ENCODE data around the gene FIBIN.

FIBIN gene

GRCh38 chr11:26983645-26984044 lies 10.3 kb upstream of the FIBIN start:
- Histone ChIP-seq H3K9me3 (ENCODE audit: control extremely low read depth in 1 of 5, control insufficient read depth in 4 of 5, insufficient read depth in 2 of 5, low read depth in 1 of 5, low read length in 4 of 5) (peaks cover 0 to 2% (median 0%) of the 10 kb centered on the region in 5 experiments), H3K27me3 (replicated peaks in 2 of 5; ENCODE audit: control insufficient read depth in 4 of 5, insufficient read depth in 5 of 5, low read length in 4 of 5) (no peaks in the 10 kb centered on the region), H3K4me3 (ENCODE audit: control insufficient read depth in 1 of 7, extremely low read depth in 1 of 7, insufficient read depth in 4 of 7, low read depth in 2 of 7, low read length in 6 of 7) (no peak overlapping the region), H3K36me3 (ENCODE audit: control insufficient read depth in 4 of 4, insufficient read depth in 4 of 4, low read length in 3 of 4) (no peaks in the 10 kb centered on the region), H3K27ac (ENCODE audit: insufficient read depth in 1 of 2, low read depth in 1 of 2, low read length in 2 of 2, poor library complexity in 1 of 2, severe bottlenecking in 2 of 2) (no peak overlapping the region), H3K4me1 (ENCODE audit: control extremely low read depth in 1 of 4, control insufficient read depth in 4 of 4, insufficient read depth in 4 of 4, low read length in 3 of 4) (no peaks in the 10 kb centered on the region)
- POLR2A ChIA-PET = no interaction called here
- WGBS (ENCODE audit: insufficient coverage) = 87% methylated on average over 6 of the region's 6 CpGs
- DNase-seq = no peak
- CTCF ChIA-PET = no interaction called here

GRCh38 chr11:26985470-26985869 lies 8.4 kb upstream of the FIBIN start:
- CTCF ChIA-PET = no interaction called here
- H3K9me3 ChIP-seq (ENCODE audit: control extremely low read depth in 1 of 5, control insufficient read depth in 4 of 5, insufficient read depth in 2 of 5, low read depth in 1 of 5, low read length in 4 of 5) = peaks cover 0 to 2% (median 0%) of the 10 kb centered on the region in 5 experiments
- H3K27ac ChIP-seq (ENCODE audit: insufficient read depth in 1 of 2, low read depth in 1 of 2, low read length in 2 of 2, poor library complexity in 1 of 2, severe bottlenecking in 2 of 2) = no peak overlapping the region
- 100% methylated on average over 1 of the region's 1 CpG for WGBS (ENCODE audit: insufficient coverage)
- no peak for DNase-seq
- no peaks in the 10 kb centered on the region for H3K27me3 ChIP-seq (replicated peaks in 2 of 5; ENCODE audit: control insufficient read depth in 4 of 5, insufficient read depth in 5 of 5, low read length in 4 of 5)
- H3K36me3 ChIP-seq (ENCODE audit: control insufficient read depth in 4 of 4, insufficient read depth in 4 of 4, low read length in 3 of 4) = no peaks in the 10 kb centered on the region
- H3K4me3 ChIP-seq (ENCODE audit: control insufficient read depth in 1 of 7, extremely low read depth in 1 of 7, insufficient read depth in 4 of 7, low read depth in 2 of 7, low read length in 6 of 7) = no peak overlapping the region
- H3K4me1 ChIP-seq (ENCODE audit: control extremely low read depth in 1 of 4, control insufficient read depth in 4 of 4, insufficient read depth in 4 of 4, low read length in 3 of 4) = no peaks in the 10 kb centered on the region
- POLR2A ChIA-PET = no interaction called here

- DNase-seq = no peak
- WGBS (ENCODE audit: insufficient coverage) = 89% methylated on average over 2 of the region's 4 CpGs
- Histone ChIP-seq H3K36me3 (ENCODE audit: control insufficient read depth in 4 of 4, insufficient read depth in 4 of 4, low read length in 3 of 4) (no peaks in the 10 kb centered on the region), H3K27ac (ENCODE audit: insufficient read depth in 1 of 2, low read depth in 1 of 2, low read length in 2 of 2, poor library complexity in 1 of 2, severe bottlenecking in 2 of 2) (no peak overlapping the region), H3K4me3 (ENCODE audit: control insufficient read depth in 1 of 7, extremely low read depth in 1 of 7, insufficient read depth in 4 of 7, low read depth in 2 of 7, low read length in 6 of 7) (no peak overlapping the region), H3K9me3 (ENCODE audit: control extremely low read depth in 1 of 5, control insufficient read depth in 4 of 5, insufficient read depth in 2 of 5, low read depth in 1 of 5, low read length in 4 of 5) (peaks cover 0 to 2% (median 0%) of the 10 kb centered on the region in 5 experiments), H3K27me3 (replicated peaks in 2 of 5; ENCODE audit: control insufficient read depth in 4 of 5, insufficient read depth in 5 of 5, low read length in 4 of 5) (no peaks in the 10 kb centered on the region), H3K4me1 (ENCODE audit: control extremely low read depth in 1 of 4, control insufficient read depth in 4 of 4, insufficient read depth in 4 of 4, low read length in 3 of 4) (no peaks in the 10 kb centered on the region)
- POLR2A ChIA-PET = no interaction called here
- CTCF ChIA-PET = no interaction called here
Observed at GRCh38 chr11:26985943-26986342, 8.0 kb upstream of the FIBIN start.

- CTCF ChIA-PET = no interaction called here
Observed at GRCh38 chr11:26987272-26987671, 6.6 kb upstream of the FIBIN start.

GRCh38 chr11:26987731-26988130 lies 6.2 kb upstream of the FIBIN start:
- Histone ChIP-seq H3K4me3 (ENCODE audit: control insufficient read depth in 1 of 7, extremely low read depth in 1 of 7, insufficient read depth in 4 of 7, low read depth in 2 of 7, low read length in 6 of 7) (no peak overlapping the region), H3K27ac (ENCODE audit: insufficient read depth in 1 of 2, low read depth in 1 of 2, low read length in 2 of 2, poor library complexity in 1 of 2, severe bottlenecking in 2 of 2) (no peak overlapping the region), H3K36me3 (ENCODE audit: control insufficient read depth in 4 of 4, insufficient read depth in 4 of 4, low read length in 3 of 4) (no peaks in the 10 kb centered on the region), H3K9me3 (ENCODE audit: control extremely low read depth in 1 of 5, control insufficient read depth in 4 of 5, insufficient read depth in 2 of 5, low read depth in 1 of 5, low read length in 4 of 5) (peaks cover 0 to 2% (median 2%) of the 10 kb centered on the region in 5 experiments), H3K4me1 (ENCODE audit: control extremely low read depth in 1 of 4, control insufficient read depth in 4 of 4, insufficient read depth in 4 of 4, low read length in 3 of 4) (no peaks in the 10 kb centered on the region), H3K27me3 (replicated peaks in 2 of 5; ENCODE audit: control insufficient read depth in 4 of 5, insufficient read depth in 5 of 5, low read length in 4 of 5) (no peaks in the 10 kb centered on the region)
- POLR2A ChIA-PET = no interaction called here
- DNase-seq = no peak
- CTCF ChIA-PET = no interaction called here

More at GRCh38 chr11:26987272-26987671, 6.6 kb upstream of the FIBIN start:
- H3K4me3 ChIP-seq (ENCODE audit: control insufficient read depth in 1 of 7, extremely low read depth in 1 of 7, insufficient read depth in 4 of 7, low read depth in 2 of 7, low read length in 6 of 7) = no peak overlapping the region
- peaks cover 0 to 2% (median 2%) of the 10 kb centered on the region in 5 experiments for H3K9me3 ChIP-seq (ENCODE audit: control extremely low read depth in 1 of 5, control insufficient read depth in 4 of 5, insufficient read depth in 2 of 5, low read depth in 1 of 5, low read length in 4 of 5)
- H3K27ac ChIP-seq (ENCODE audit: insufficient read depth in 1 of 2, low read depth in 1 of 2, low read length in 2 of 2, poor library complexity in 1 of 2, severe bottlenecking in 2 of 2) = no peak overlapping the region
- DNase-seq = no peak
- H3K27me3 ChIP-seq (replicated peaks in 2 of 5; ENCODE audit: control insufficient read depth in 4 of 5, insufficient read depth in 5 of 5, low read length in 4 of 5) = no peaks in the 10 kb centered on the region
- POLR2A ChIA-PET = no interaction called here
- no peaks in the 10 kb centered on the region for H3K4me1 ChIP-seq (ENCODE audit: control extremely low read depth in 1 of 4, control insufficient read depth in 4 of 4, insufficient read depth in 4 of 4, low read length in 3 of 4)
- 100% methylated on average over 1 of the region's 3 CpGs for WGBS (ENCODE audit: insufficient coverage)
- no peaks in the 10 kb centered on the region for H3K36me3 ChIP-seq (ENCODE audit: control insufficient read depth in 4 of 4, insufficient read depth in 4 of 4, low read length in 3 of 4)

- no peak for DNase-seq
- H3K9me3 ChIP-seq (ENCODE audit: control extremely low read depth in 1 of 5, control insufficient read depth in 4 of 5, insufficient read depth in 2 of 5, low read depth in 1 of 5, low read length in 4 of 5) = peaks cover 0 to 2% (median 0%) of the 10 kb centered on the region in 5 experiments
- H3K27me3 ChIP-seq (replicated peaks in 2 of 5; ENCODE audit: control insufficient read depth in 4 of 5, insufficient read depth in 5 of 5, low read length in 4 of 5) = peaks cover 0 to 11% (median 6%) of the 10 kb centered on the region in 5 experiments
- no peaks in the 10 kb centered on the region for H3K4me1 ChIP-seq (ENCODE audit: control extremely low read depth in 1 of 4, control insufficient read depth in 4 of 4, insufficient read depth in 4 of 4, low read length in 3 of 4)
- no peak overlapping the region for H3K27ac ChIP-seq (ENCODE audit: insufficient read depth in 1 of 2, low read depth in 1 of 2, low read length in 2 of 2, poor library complexity in 1 of 2, severe bottlenecking in 2 of 2)
- H3K4me3 ChIP-seq (ENCODE audit: control insufficient read depth in 1 of 7, extremely low read depth in 1 of 7, insufficient read depth in 4 of 7, low read depth in 2 of 7, low read length in 6 of 7) = no peak overlapping the region
- 86% methylated on average over 1 of the region's 1 CpG for WGBS (ENCODE audit: insufficient coverage)
- CTCF ChIA-PET = no interaction called here
- no peaks in the 10 kb centered on the region for H3K36me3 ChIP-seq (ENCODE audit: control insufficient read depth in 4 of 4, insufficient read depth in 4 of 4, low read length in 3 of 4)
- POLR2A ChIA-PET = no interaction called here
Observed at GRCh38 chr11:26992031-26992541, 1.8 kb upstream of the FIBIN start.

- WGBS (ENCODE audit: insufficient coverage) = 57% methylated on average over 19 of the region's 19 CpGs
- peaks cover 0 to 2% (median 0%) of the 10 kb centered on the region in 5 experiments for H3K9me3 ChIP-seq (ENCODE audit: control extremely low read depth in 1 of 5, control insufficient read depth in 4 of 5, insufficient read depth in 2 of 5, low read depth in 1 of 5, low read length in 4 of 5)
- H3K4me3 ChIP-seq (ENCODE audit: control insufficient read depth in 1 of 7, extremely low read depth in 1 of 7, insufficient read depth in 4 of 7, low read depth in 2 of 7, low read length in 6 of 7) = no peak overlapping the region
Observed at GRCh38 chr11:26994631-26995095, 751 bp downstream of the FIBIN start.

More at GRCh38 chr11:26994631-26995095, 751 bp downstream of the FIBIN start:
- POLR2A ChIA-PET = no interaction called here
- Histone ChIP-seq H3K27ac (ENCODE audit: insufficient read depth in 1 of 2, low read depth in 1 of 2, low read length in 2 of 2, poor library complexity in 1 of 2, severe bottlenecking in 2 of 2) (no peak overlapping the region), H3K4me1 (ENCODE audit: control extremely low read depth in 1 of 4, control insufficient read depth in 4 of 4, insufficient read depth in 4 of 4, low read length in 3 of 4) (no peaks in the 10 kb centered on the region), H3K27me3 (replicated peaks in 2 of 5; ENCODE audit: control insufficient read depth in 4 of 5, insufficient read depth in 5 of 5, low read length in 4 of 5) (peaks cover 0 to 11% (median 6%) of the 10 kb centered on the region in 5 experiments), H3K36me3 (ENCODE audit: control insufficient read depth in 4 of 4, insufficient read depth in 4 of 4, low read length in 3 of 4) (no peaks in the 10 kb centered on the region)
- CTCF ChIA-PET = no interaction called here
- no peak for DNase-seq
